GM12892 (cell line): Measurements from ENCODE around the gene TMEM8B.

Source experiments
- POLR2A ChIP-seq: IDR thresholded peaks from 2 replicates; pipeline ENCODE4 v1.6.1; 2011; ENCODE audit warnings: low read depth, low read length, control low read depth
- POLR2AphosphoS5 ChIP-seq: IDR thresholded peaks from 2 replicates; pipeline ENCODE4 v1.6.1; 2011; ENCODE audit warnings: low read depth, low read length, control low read depth
- TAF1 ChIP-seq: IDR thresholded peaks from 2 replicates; pipeline ENCODE4 v1.6.1; 2011; ENCODE audit warnings: low read depth, mild to moderate bottlenecking, control low read depth, low read length, borderline replicate concordance

DNA sequence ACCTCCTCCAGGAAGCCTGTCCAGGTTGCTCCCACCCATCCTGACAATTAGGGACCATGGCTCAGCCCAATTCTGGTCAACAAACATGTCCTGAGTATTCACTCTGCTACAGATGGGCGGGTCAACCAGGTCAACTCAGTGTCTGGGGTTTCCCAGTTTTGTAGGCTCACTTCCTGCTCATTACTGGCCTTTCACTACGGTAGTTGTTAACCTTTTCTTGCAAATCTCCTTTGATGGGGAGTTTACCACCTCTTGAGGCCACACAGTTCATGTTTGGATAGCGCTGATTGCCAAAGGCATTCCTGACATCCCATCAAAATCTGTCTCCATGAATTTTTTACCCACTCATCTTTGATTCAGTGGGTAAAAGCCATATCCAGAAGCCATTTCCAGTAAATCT is 13.8 kb downstream of the TMEM8B start:
- no peak for TF ChIP-seq POLR2A
- TF ChIP-seq TAF1 = no peak
- TF ChIP-seq POLR2AphosphoS5 = no peak
